Measurements from ENCODE around the gene GPR3.
"Not testable (repeated sequence)": the region's sequence is repeated elsewhere in the genome, so short reads cannot be mapped to it uniquely, and the experiment has no call there.

Gene GPR3

GRCh38 chr1:27431601-27431940 lies 39.1 kb downstream of the GPR3 start:
- DNase-seq, result no peak

GRCh38 chr1:27432725-27433124 lies 40.3 kb downstream of the GPR3 start:
- DNase-seq, result not testable (repeated sequence)

GRCh38 chr1:27433706-27434105 lies 41.3 kb downstream of the GPR3 start:
- no peak for DNase-seq

GRCh38 chr1:27435566-27436203 lies 43.3 kb downstream of the GPR3 start:
- DNase-seq, result no peak

GRCh38 chr1:27436204-27437159 lies 44.1 kb downstream of the GPR3 start:
- DNase-seq, result no peak

GRCh38 chr1:27438621-27439061 lies 46.2 kb downstream of the GPR3 start:
- no peak for DNase-seq

- DNase-seq, result no peak
Measured at GRCh38 chr1:27439150-27439549, 46.7 kb downstream of the GPR3 start.

- no peak for DNase-seq
Measured at GRCh38 chr1:27444632-27445031, 52.2 kb downstream of the GPR3 start.

All from NCI-H187 treated with DMSO at 0.1 percent for 48 hours (cell line).